Endothelial cell of hepatic sinusoid (primary cell): ENCODE data around the gene TXLNB.

Experiments used
- in situ Hi-C: cut with HindIII; loops from 2 replicates; pipeline ENCODE4 v1.10.0; 2017; ENCODE audit warnings: low sequenced_read_pairs

TXLNB gene

GRCh38 chr6:139291813-139292619 lies at the start of gene TXLNB:
Gene TXLNB, minus strand, starts transcription at chr6:139291998. Its CDS starts 3,099 bp downstream, at chr6:139288899.
- in situ Hi-C loops: no loop called here

- in situ Hi-C loops: no loop called here
These were observed 49.3 kb upstream of the TXLNB start for GRCh38 chr6:139341060-139341459.

- in situ Hi-C loops: loop anchor here (5.0 kb wide), 1 partner anchor 76 kb away; no protein-coding TSS in a partner anchor
These were observed 47.0 kb upstream of the TXLNB start for GRCh38 chr6:139338795-139339194.

- in situ Hi-C loops: loop anchor here (5.0 kb wide), 1 partner anchor 76 kb away; no protein-coding TSS in a partner anchor
These were observed 46.0 kb upstream of the TXLNB start for GRCh38 chr6:139337830-139338229.

- in situ Hi-C loops: loop anchor here (5.0 kb wide), 1 partner anchor 75 kb away; no protein-coding TSS in a partner anchor
These were observed 45.2 kb upstream of the TXLNB start for GRCh38 chr6:139337001-139337400.

- in situ Hi-C loops: loop anchor here (5.0 kb wide), 1 partner anchor 74 kb away; no protein-coding TSS in a partner anchor
These were observed 44.7 kb upstream of the TXLNB start for GRCh38 chr6:139336488-139336887.

- in situ Hi-C loops: loop anchor here (5.0 kb wide), 1 partner anchor 73 kb away; no protein-coding TSS in a partner anchor
These were observed 43.8 kb upstream of the TXLNB start for GRCh38 chr6:139335447-139336210.

GRCh38 chr6:139334806-139335446 lies 43.1 kb upstream of the TXLNB start:
- in situ Hi-C loops: loop anchor here (5.0 kb wide), 1 partner anchor 73 kb away; no protein-coding TSS in a partner anchor

GRCh38 chr6:139330826-139331500 lies 39.2 kb upstream of the TXLNB start:
- in situ Hi-C loops: no loop called here

GRCh38 chr6:139330306-139330705 lies 38.5 kb upstream of the TXLNB start:
- in situ Hi-C loops: no loop called here

- in situ Hi-C loops: no loop called here
These were observed 37.4 kb upstream of the TXLNB start for GRCh38 chr6:139329224-139329623.

GRCh38 chr6:139327038-139327437 lies 35.2 kb upstream of the TXLNB start:
- in situ Hi-C loops: no loop called here

- in situ Hi-C loops: no loop called here
These were observed 33.9 kb upstream of the TXLNB start for GRCh38 chr6:139325686-139326085.

- in situ Hi-C loops: no loop called here
These were observed 33.3 kb upstream of the TXLNB start for GRCh38 chr6:139325125-139325524.

- in situ Hi-C loops: no loop called here
These were observed 32.4 kb upstream of the TXLNB start for GRCh38 chr6:139324301-139324555.

GRCh38 chr6:139323511-139324300 lies 31.9 kb upstream of the TXLNB start:
- in situ Hi-C loops: no loop called here

GRCh38 chr6:139320081-139320480 lies 28.3 kb upstream of the TXLNB start:
- in situ Hi-C loops: no loop called here

- in situ Hi-C loops: no loop called here
These were observed 25.0 kb upstream of the TXLNB start for GRCh38 chr6:139316622-139317317.

GRCh38 chr6:139313784-139314545 lies 22.2 kb upstream of the TXLNB start:
- in situ Hi-C loops: loop anchor here (5.0 kb wide), 1 partner anchor 72 kb away; no protein-coding TSS in a partner anchor
